GM12873 (cell line): Measurements from ENCODE around the gene MYBPC1.

Experiments used
- TF ChIP-seq, protein P1 (sequence below): IDR thresholded peaks from 2 replicates; pipeline ENCODE4 v1.5.1; 2012; ENCODE audit warnings: low read depth, mild to moderate bottlenecking, moderate library complexity, low read length, control low read depth; ENCODE audit not compliant: insufficient read depth; ENCODE audit errors: missing control alignments

Gene MYBPC1

DNA sequence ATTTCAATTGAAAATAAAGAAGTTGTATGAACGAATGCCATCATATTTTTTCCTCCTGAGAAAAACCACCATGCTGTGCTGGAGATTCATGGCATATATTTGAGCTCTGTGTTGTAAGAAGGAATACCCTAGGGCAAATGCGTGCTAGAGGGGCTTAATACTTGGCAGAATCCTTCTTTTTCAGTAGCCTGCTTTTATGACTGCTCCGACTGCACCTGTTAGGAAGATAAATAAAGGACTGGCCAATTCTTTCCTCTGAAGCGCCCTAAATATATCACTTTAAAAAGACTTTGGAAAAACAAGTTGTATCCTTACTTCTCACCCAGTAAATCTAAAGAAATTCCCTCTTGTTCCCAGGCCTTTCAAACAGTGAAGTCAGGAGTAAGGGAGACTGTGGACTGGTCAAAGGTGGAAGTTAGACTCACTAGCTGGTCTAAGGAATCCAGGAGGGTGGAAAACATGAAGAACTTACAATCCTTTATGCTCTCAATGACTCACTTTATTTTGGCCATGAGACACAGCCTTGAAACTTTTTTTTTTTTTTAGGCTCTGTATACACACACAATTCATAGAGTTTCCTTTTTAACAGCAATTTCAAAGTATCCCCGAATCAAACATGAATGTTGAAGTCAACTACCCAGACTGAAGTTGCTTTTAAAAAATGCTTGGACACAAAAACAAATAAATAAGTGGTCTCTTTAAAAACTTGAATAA lies 5.2 kb downstream of the MYBPC1 start:
- TF ChIP-seq, protein P1, sequence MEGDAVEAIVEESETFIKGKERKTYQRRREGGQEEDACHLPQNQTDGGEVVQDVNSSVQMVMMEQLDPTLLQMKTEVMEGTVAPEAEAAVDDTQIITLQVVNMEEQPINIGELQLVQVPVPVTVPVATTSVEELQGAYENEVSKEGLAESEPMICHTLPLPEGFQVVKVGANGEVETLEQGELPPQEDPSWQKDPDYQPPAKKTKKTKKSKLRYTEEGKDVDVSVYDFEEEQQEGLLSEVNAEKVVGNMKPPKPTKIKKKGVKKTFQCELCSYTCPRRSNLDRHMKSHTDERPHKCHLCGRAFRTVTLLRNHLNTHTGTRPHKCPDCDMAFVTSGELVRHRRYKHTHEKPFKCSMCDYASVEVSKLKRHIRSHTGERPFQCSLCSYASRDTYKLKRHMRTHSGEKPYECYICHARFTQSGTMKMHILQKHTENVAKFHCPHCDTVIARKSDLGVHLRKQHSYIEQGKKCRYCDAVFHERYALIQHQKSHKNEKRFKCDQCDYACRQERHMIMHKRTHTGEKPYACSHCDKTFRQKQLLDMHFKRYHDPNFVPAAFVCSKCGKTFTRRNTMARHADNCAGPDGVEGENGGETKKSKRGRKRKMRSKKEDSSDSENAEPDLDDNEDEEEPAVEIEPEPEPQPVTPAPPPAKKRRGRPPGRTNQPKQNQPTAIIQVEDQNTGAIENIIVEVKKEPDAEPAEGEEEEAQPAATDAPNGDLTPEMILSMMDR = no peak

DNA sequence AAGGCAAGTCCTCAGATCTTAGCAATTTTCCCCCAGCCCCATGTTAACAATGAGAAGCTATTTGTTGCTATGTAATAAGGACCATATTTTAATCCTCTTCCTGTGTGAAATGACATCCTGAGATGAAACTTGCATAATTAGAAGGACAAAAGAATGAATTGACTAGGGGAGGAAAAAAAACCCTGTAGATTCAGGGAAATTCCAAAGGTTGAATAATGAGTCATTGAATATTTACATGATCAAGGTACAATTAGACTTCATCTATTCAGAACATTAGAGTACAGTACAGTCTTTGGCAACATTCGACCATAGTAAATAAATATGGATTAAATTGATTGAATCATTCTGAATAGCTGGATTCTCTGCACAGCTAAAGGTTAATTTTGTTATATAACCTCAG lies 9.4 kb downstream of the MYBPC1 start:
- TF ChIP-seq, protein P1 = no peak

DNA sequence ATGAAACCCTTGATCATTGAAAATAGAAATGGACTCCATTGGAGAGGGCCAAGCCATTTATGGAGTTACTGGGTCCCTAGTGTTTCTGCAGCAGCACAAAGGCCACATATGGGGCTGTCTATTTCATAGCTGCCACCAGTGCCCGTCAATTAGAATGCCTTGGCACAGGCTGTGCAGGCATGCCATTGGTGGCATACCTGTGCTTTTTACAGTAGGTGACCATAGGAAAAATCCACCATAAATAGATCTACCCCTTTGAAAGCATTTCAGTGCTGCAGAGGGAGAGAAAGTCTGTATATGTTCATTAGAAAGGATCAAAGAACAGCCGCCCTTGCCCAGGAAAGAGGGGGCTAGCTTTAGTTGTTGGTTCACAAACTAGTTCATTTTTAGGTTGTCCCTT lies 13.1 kb downstream of the MYBPC1 start:
- TF ChIP-seq, protein P1 = no peak

DNA sequence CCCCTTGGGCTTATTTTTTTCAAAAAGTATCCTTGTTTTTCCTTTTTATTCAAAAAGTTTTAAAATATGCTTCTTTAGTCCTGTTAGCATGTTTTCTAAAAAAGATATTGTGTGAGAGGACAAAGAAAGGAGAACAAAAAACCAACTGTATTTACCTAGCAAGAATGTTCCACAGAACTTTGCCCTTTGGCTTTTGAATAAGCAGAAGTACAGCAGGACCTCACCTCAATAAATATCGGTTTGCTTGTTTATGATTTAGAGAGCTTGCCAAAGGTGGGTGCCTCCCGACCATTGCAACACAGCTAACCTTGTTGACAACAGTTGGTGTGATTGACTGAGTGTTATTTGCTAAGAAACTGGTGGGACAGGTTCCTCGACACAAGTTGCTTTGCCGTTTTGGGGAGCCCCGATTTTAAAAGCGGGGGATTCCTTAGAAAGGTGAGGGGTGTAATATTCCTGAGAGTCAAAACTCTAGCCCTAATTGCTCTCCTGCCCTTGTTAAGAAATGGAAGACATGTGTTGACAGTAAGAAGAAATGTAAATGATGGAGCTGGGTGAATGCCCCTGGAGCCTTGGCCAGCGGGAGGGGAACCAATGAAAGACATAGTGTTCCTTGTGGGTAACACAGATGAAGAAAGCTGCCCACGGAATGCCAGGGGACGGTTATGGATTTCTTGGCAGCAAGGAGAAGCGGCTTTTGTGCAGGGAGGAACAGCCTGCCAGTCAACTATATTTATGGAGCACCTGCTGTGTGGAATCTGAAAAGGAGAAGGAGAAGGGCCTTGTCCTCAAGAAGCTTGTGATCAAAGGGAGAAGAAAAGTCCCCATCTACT lies 13.7 kb downstream of the MYBPC1 start:
- TF ChIP-seq, protein P1 = no peak

DNA sequence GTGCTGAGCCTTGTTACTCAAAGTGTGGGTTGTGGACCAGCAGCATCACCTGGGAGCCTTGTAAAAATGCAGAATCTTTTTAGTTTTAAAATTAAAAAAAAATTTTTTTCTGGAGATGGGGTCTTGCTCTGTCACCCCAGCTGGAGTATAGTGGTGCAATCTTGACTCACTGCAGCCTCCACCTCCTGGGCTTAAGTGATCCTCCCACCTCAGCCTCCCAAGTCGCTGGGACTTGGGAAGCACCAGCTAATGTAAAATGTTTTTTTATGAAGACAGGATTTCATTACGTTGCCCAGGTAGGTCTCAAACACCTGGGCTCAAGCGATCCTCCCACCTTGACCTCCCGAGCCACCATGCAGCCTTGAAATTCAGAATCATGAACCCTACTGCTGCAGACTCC lies 14.4 kb downstream of the MYBPC1 start:
- TF ChIP-seq, protein P1 = no peak

DNA sequence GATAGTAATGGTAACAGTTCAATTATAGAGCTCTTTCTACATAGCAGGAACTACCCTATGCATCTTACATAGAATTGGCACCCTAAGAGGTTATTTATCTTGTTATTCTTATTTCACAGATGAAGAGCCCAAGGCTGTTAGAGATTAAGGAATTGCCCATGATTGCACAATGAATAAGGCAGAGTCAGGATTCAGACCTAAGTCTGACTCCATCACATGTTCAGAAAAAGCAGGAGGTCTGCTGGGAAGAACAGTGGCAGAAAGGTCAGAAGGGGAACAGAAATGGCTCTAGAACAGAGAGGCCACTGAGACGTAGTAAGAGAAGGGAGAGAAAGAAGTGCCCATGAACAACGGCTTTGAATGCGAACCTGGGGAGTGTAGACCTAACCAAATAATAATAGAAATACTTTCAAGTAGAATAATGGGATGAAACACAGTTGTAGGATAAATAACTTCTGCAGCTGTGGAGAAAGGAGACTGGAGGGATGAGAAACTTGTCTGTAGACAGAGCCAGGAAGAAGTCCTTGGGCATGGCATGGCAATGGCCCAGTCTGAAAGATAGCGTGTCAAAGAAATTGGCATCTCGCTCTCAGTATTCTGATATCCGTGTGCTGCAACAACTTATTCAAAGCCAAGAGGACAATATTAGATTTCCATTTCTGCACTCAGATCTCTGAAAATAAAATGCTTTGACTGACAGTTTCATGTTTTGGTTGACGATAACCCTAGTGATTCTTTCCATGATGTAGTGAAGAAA lies 17.6 kb downstream of the MYBPC1 start:
- TF ChIP-seq, protein P1 = no peak

DNA sequence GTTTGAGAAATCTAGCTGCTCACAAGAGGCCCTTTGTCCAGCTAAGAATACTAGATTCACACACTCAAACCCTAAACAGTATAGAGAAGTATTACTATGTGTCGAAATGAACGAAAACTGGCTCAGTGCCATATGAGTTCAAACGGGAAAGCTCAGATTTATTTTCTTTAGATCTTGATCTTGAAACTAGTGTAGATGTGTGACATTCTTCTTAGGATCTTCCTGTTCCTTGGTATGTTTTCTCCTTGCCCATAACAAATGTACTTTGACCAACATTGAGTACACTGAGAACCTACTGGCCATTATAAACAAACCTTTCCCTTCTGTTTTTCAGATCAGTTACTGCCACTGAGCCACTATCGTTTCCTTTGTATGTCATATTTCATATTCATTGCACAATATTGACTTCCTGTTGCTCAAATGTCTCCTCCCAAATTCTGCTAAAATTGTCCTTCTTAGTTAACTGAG lies 21.3 kb downstream of the MYBPC1 start:
- TF ChIP-seq, protein P1 = no peak
